SW 1271 (cell line): ENCODE data around the gene DDX6.
"Not testable (repeated sequence)": the region's sequence is repeated elsewhere in the genome, so short reads cannot be mapped to it uniquely, and the experiment has no call there.

ENCODE experiments used
- DNase-seq, 2 experiments: peaks; one replicate each; lab custom pipeline; 2025; lab: John Stamatoyannopoulos, UW

Gene DDX6, protein sequence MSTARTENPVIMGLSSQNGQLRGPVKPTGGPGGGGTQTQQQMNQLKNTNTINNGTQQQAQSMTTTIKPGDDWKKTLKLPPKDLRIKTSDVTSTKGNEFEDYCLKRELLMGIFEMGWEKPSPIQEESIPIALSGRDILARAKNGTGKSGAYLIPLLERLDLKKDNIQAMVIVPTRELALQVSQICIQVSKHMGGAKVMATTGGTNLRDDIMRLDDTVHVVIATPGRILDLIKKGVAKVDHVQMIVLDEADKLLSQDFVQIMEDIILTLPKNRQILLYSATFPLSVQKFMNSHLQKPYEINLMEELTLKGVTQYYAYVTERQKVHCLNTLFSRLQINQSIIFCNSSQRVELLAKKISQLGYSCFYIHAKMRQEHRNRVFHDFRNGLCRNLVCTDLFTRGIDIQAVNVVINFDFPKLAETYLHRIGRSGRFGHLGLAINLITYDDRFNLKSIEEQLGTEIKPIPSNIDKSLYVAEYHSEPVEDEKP

GRCh38 chr11:118791111-118791960 lies at the start of gene DDX6:
TSS of gene DDX6 (minus strand) at chr11:118791164. CDS start at chr11:118786251, 4,913 bp downstream.
- peak in 1 of 2 experiments; percentile 73 for DNase-seq

- DNase-seq = no peak
These were observed 48.1 kb upstream of the DDX6 start for GRCh38 chr11:118838905-118839553.

- no peak for DNase-seq
These were observed 46.9 kb upstream of the DDX6 start for GRCh38 chr11:118837868-118838267.

GRCh38 chr11:118834427-118835028 lies 43.6 kb upstream of the DDX6 start:
- no peak for DNase-seq

- no peak for DNase-seq
These were observed 36.2 kb upstream of the DDX6 start for GRCh38 chr11:118827118-118827517.

DNA sequence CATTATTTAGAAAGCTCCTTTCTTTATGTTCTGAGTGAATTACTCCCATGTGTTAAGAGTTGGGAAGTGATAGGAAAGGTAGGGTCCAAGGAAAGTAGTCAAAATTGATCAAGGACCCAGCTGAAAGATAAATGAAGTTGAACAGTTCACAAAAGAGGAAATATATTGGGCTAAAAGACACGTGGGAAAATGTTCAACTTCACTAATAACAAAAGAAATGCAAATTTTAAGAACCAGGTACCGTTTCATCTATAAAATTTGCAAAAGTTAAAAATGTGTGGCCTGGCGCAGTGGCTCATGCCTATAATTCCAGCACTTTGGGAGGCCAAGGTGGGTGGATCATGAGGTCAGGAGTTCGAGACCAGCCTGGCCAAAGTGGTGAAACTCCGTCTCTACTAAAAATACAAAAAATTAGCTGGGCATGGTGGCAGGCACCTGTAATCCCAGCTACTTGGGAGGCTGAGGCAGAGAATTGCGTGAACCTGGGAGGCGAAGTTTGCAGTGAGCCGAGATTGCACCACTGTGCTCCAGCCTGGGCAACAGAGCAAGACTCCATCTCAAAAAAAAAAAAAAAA lies 32.1 kb upstream of the DDX6 start:
- DNase-seq = not testable (repeated sequence)

DNA sequence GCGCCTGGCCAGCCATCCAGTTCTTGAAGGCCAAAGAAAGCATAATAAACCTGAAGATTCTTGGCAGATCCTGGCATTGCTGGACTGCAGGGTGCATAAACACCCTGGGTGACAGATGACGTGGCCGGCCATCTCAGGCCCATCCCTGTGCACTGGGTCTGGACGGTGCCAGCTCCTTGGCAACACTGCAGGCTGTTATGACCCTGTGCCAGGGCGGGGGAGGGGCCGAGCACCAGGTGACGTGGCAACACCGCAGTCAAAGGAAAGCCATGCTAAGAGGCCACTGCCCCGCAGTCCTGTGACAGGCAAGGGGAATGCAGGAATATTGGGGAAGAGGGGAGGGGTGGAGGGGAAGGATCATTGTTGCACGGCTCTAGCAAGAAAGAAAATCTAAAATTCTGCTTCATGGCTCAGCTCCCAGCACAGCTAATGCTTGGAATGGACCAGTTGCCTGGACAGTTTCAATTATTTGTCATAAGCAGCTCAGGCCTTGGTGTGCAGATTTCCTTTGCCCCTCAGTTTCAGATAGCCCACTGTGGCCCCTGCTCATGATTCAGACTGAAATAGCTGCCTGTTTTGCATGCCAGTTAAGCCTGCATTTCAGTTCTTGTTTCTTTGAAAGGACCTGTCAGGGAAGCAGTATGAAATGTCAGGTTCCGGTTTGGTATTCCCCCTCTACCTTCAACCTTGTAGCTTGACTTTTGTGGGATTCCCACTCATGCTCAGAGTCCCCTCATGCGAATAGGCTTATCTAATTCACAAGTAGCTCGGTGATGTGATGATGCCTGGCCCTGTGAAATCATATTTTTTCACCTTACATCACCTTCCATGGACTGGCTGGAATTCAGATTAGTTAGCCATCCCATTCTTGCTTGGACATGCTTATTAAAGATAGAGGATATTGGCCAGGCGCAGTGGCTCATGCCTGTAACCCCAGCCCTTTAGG lies 29.7 kb upstream of the DDX6 start:
- DNase-seq = no peak

DNA sequence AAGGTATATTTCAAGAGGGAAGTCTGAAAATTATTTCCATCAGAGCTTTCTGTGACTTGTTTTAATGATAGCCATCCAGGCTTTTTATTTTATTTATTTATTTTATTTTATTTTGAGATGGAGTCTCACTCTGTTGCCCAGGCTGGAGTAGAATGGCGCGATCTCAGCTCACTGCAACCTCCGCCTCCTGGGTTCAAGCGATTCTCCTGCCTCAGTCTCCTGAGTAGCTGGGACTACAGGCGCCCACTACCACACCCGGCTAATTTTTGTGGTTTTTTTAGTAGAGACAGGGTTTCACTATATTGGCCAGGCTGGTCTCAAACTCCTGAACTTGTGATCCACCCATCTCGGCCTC lies 29.0 kb upstream of the DDX6 start:
- DNase-seq = not testable (repeated sequence)

DNA sequence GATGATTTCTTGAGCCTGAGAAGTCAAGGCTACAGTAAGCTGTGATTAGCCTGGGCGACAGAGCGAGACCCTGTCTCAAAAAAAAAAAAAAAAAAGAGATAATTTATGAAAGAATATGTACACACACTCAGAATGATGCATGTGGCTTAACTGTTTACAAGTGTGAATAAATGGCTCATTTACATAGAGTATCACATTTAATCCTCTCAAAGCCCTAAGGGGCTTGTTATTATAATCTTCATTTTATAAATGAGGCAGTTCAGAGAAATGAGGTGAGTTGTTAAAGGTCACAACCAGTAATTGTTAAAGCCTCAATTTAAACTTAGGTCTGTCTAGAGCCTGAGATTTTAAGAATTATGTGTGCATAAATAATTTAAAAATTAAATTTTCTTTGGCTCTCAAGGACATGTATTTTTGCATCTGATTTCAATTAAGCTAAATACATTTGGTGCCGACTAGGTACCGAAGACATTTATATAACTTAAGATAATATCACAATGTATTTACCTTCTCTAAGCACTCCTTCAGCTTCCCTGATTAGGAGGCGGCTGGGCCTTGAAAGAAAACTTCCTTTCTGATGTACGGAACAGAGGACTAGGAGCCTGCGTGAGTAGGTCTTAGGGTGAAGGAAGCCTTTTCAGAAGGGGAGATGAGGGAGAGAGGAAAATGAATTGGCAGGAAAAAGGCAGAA lies 28.5 kb upstream of the DDX6 start:
- DNase-seq = no peak

DNA sequence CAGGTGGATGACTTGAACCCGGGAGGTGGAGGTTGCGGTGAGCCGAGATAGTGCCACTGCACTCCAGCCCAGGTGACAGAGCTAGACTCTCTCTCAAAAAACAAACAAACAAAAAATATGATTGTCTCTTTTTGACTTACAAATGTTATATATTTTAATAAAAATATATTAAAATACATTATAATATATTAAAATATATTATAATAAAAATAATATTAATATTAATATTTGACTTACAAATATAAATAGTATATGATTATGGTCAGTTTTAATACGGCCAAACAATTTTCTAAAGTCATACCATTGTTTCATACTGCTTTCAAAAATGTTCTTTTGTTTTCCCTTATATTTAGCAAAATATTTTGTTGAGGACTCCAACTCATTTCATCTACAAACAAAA lies 27.2 kb upstream of the DDX6 start:
- DNase-seq = no peak

GRCh38 chr11:118813551-118813950 lies 22.6 kb upstream of the DDX6 start:
- no peak for DNase-seq

DNA sequence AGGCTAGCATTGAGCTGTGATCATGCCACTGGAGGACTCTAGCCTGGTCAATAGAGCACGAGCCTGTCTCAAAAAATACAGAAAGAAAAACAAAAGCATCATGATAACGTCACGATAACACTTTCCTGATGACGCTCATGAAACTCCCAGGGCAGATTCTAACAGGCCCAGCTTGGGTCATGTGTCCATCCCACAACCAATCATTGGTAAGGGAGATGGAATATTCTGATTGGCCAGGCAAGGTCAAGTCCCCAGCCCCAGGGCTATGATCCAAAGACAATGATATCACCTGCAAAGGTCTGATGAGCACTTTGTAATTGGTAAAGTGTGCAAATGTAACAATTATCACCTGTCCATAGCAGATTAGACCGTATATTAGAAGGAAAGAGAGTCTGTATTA lies 21.5 kb upstream of the DDX6 start:
- DNase-seq = no peak

DNA sequence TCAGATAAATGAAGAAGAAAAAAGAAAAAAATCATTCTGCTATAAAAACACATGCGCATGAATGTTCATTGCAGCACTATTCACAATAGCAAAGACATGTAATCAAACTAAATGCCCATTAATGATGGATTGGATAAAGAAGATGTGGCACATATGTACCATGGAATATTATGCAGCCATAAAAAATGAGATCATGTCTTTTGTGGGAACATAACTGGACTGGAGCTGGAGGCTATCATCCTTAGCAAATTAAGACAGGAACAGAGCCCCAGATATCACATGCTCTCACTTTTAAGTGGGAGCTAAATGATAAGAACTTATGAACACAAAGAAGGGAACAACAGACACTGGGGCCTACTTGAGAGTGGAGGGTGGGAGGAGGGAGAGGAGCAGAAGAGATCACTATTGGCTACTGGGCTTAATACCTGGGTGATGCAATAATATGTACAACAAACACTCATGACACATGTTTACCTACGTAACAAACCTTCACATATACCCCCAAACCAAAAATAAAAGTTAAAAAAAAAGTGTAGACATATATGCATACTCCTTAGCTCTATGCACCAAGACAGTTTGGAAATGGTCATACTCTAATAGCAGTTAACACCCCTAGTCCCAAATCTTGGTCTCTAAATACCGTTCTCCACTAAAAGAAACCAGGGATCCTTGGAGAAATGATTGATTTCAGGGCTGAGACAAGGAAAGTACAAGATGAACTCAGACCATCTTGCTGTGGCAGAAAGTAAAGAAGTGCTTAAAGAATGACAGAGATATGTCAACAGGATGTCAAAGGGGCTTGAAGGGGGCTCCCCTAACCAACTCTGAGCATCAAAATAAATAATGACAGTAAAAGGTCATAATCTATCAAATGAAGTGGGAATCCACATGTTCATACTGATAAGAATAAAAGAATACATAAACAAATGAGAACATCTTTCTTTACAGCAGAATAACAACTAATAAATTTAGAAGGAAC lies 17.1 kb upstream of the DDX6 start:
- no peak for DNase-seq

DNA sequence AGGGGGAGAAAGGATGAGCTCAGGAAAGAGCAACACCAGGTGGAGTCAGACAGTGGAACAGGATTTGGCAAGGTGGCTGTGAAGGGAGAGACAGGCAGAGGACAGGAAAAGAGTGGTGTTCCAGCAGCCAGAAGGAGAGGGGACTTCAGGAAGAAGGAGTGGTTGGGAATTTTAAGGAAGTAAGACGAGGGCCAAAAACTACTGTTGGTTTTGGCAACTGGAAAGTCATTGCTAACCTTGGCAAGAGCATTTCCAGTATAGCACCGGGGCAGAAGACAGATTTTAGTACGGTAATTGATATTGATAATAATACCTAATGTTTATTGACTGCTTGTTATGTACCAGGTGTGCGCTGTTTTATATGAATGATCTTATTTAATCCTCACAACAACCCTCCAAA lies 15.4 kb upstream of the DDX6 start:
- DNase-seq = no peak

DNA sequence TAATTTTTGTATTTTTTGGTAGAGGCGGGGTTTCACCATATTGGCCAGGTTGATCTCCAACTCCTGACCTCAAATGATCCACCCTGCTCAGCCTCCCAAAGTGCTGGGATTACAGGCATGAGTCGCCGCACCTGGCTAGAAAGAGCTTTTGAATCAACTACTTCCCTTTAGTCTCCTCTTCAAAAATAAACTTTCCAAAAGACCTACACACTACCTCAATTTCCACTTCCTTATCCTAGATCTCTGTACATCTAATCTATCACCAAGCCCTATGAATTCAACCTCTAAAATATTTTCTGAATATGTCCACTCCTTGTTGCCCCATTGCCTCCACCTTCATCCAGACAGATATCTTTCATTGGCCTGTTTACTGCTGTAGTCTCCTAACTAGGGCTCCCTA lies 13.1 kb upstream of the DDX6 start:
- DNase-seq = no peak

DNA sequence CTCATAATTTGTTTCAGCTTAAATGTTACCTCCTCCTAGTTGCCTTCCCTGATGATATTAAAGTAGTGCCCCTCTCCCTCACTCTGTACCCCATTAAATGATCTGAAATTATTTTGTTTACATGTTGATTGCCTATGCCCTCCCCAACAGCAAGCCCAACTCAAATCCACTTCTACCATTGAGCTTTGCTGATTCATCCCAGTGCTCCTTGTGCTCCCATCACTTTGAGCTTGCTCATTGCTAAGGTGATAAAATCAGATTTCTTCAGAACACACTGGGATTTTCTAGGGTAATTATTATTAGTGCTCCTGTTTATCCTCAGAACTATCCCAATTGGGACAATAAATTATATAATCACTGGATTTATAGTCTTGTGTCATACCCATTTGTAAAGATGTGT lies 8.4 kb upstream of the DDX6 start:
- DNase-seq = no peak

GRCh38 chr11:118797510-118797909 lies 6.5 kb upstream of the DDX6 start:
- DNase-seq = no peak

DNA sequence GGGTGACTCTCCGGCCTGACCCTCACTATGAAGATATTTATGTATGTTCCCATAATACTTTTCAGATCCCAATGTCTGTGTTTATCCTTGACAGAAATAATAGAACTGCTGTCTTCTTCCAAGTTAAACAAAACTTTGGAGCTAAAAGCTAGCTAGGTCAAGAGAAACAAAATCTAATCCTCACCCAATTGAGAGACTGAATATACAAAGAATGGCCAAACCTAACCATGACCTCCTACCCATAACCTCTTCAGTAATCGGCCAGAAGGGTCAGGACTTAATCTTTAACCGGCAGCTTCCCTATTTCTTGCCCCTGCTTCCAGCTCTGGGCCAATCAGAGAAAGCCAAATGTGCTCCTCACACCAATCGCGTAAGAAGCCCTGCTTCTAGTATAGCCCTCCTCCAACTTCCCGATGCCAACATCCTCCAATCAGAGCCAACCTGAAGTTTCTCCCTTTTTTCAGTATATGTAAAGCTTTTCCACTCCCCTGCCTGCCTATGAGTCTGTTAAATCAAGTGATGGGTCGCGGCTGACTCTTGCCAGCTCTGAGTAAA lies 1.7 kb upstream of the DDX6 start:
- peak; percentile 23 to 53 for DNase-seq
